ENCODE data around the gene HIVEP1.

Gene HIVEP1

DNA sequence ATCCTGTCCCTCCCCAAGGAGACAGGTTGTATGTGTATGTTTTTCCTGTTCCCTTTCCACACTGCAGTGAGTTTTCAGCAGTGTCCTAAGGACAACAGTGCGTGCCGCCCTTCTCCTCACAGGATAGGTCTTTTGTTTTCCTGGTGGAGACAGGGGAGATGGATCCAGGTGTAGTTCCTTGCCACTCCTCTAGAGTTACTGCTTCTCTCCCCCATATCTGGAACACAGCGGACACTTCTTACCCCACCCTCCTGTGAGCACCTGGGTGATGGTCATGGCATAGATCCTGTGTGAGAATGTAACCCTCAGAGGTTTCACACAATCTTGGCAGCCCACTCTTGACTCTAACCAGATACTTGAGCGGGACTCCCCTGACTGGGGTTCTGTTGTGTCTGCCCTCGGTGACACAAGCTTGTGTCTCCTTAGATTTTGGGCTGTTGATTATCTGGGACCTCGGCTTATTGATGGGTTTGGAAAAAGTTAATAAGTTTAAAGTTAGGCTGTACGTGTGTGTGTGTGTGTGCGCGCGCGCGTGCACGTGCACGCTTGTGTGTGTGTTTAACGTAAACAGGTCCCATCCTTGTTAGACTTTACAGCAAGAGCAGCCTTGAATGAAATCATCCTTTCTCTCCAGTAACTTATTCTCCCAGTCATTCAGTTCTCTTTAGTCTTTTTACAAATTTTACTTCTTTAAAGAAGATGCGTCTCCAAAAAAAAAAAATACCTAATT is 146.7 kb downstream of the HIVEP1 start:
- Histone ChIP-seq H3K9me3 (ENCODE audit: insufficient read depth, low read length) (no peaks in the 10 kb centered on the region), H3K4me1 (ENCODE audit: insufficient read depth, insufficient read length) (no peaks in the 10 kb centered on the region), H3K27me3 (ENCODE audit: insufficient read depth, insufficient read length) (no peaks in the 10 kb centered on the region), H3K36me3 (ENCODE audit: insufficient read depth, insufficient read length, low read length) (peaks cover 19% of the 10 kb centered on the region), H3K9ac (ENCODE audit: insufficient read length, low read depth) (no peak overlapping the region), H3K4me3 (ENCODE audit: insufficient read length, low read depth) (no peak overlapping the region)
- no peak for DNase-seq (ENCODE audit: low read depth, low spot score)
- TF ChIP-seq ZNF274 (IDR thresholded peaks at IDR 0.05; ENCODE audit: low read depth, low read length) (no peak), YY1 (IDR thresholded peaks at IDR 0.05; ENCODE audit: insufficient read depth, insufficient read length) (no peak), SUZ12 (IDR thresholded peaks at IDR 0.05; ENCODE audit: extremely low read depth, insufficient read depth, insufficient read length) (no peak)

DNA sequence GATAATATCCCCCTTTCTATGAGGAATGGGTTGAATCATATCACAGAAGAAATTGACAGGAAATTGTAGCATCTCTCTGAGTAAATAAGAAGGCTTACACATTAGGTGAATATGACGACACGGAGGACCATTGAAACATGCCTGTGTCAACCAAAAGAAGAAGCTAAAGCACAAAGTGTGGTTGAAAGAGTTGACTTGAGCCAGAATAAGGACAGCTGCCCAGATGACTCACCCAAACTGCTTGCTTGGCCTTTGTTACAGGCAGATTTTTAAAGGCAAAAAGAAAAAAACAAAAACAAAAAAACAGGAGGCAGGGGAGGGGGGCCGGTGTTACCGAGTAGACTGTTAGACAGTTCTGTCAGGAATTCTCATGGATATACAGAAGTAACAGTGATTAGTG is 148.2 kb downstream of the HIVEP1 start:
- no peaks in the 10 kb centered on the region for H3K9me3 ChIP-seq (ENCODE audit: insufficient read depth, low read length)
- no peak for TF ChIP-seq ZNF274 (IDR thresholded peaks at IDR 0.05; ENCODE audit: low read depth, low read length)
- no peak for DNase-seq (ENCODE audit: low read depth, low spot score)
- no peak overlapping the region for H3K4me3 ChIP-seq (ENCODE audit: insufficient read length, low read depth)
- H3K9ac ChIP-seq (ENCODE audit: insufficient read length, low read depth): no peak overlapping the region
- H3K27me3 ChIP-seq (ENCODE audit: insufficient read depth, insufficient read length): no peaks in the 10 kb centered on the region
- H3K4me1 ChIP-seq (ENCODE audit: insufficient read depth, insufficient read length): no peaks in the 10 kb centered on the region
- H3K36me3 ChIP-seq (ENCODE audit: insufficient read depth, insufficient read length, low read length): peaks cover 28% of the 10 kb centered on the region

DNA sequence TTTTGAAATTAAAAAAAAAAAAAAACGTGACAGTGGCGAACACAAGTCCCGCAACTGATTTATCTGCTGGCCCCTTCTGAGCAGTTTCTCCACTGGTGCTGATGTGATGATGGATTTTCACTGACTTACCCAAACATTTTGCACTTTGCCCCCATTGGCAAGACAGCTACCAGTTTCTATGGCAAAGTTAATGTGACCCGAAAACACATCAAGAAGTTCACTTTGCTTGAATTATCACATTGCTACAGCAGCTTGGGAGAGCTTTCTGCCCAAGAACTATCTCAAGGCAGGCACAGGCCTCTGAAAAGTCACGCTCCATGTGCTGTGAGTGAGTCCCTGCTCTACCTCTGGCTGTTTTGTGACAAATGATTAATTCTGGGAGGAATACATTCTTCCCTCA is 150.1 kb downstream of the HIVEP1 start:
- Histone ChIP-seq H3K36me3 (ENCODE audit: insufficient read depth, insufficient read length, low read length) (peaks cover 28% of the 10 kb centered on the region), H3K4me3 (ENCODE audit: insufficient read length, low read depth) (no peak overlapping the region), H3K9me3 (ENCODE audit: insufficient read depth, low read length) (no peaks in the 10 kb centered on the region), H3K4me1 (ENCODE audit: insufficient read depth, insufficient read length) (no peaks in the 10 kb centered on the region), H3K27me3 (ENCODE audit: insufficient read depth, insufficient read length) (no peaks in the 10 kb centered on the region), H3K9ac (ENCODE audit: insufficient read length, low read depth) (no peak overlapping the region)
- TF ChIP-seq SUZ12 (IDR thresholded peaks at IDR 0.05; ENCODE audit: extremely low read depth, insufficient read depth, insufficient read length) (no peak), YY1 (IDR thresholded peaks at IDR 0.05; ENCODE audit: insufficient read depth, insufficient read length) (no peak), ZNF274 (IDR thresholded peaks at IDR 0.05; ENCODE audit: low read depth, low read length) (no peak)
- no peak for DNase-seq (ENCODE audit: low read depth, low spot score)

DNA sequence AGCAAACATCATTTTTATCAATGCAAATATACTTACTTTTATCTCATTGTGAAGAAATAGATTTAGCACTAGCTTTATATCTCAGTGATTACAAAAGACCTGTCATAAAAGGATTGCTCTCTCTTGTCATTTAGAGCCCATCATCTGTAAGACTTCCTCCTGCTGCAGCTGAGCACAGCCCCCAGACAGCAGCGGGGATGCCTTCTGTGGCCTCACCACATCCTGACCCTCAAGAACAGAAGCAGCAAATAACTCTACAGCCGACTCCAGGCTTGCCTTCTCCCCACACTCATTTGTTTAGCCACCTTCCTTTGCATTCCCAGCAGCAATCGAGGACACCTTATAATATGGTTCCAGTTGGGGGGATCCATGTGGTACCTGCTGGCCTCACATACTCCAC is 151.0 kb downstream of the HIVEP1 start:
- Histone ChIP-seq H3K9me3 (ENCODE audit: insufficient read depth, low read length) (no peaks in the 10 kb centered on the region), H3K36me3 (ENCODE audit: insufficient read depth, insufficient read length, low read length) (peaks cover 28% of the 10 kb centered on the region), H3K4me1 (ENCODE audit: insufficient read depth, insufficient read length) (no peaks in the 10 kb centered on the region), H3K9ac (ENCODE audit: insufficient read length, low read depth) (no peak overlapping the region), H3K27me3 (ENCODE audit: insufficient read depth, insufficient read length) (no peaks in the 10 kb centered on the region), H3K4me3 (ENCODE audit: insufficient read length, low read depth) (no peak overlapping the region)
- TF ChIP-seq YY1 (IDR thresholded peaks at IDR 0.05; ENCODE audit: insufficient read depth, insufficient read length) (no peak), ZNF274 (IDR thresholded peaks at IDR 0.05; ENCODE audit: low read depth, low read length) (no peak), SUZ12 (IDR thresholded peaks at IDR 0.05; ENCODE audit: extremely low read depth, insufficient read depth, insufficient read length) (no peak)
- DNase-seq (ENCODE audit: low read depth, low spot score): no peak

DNA sequence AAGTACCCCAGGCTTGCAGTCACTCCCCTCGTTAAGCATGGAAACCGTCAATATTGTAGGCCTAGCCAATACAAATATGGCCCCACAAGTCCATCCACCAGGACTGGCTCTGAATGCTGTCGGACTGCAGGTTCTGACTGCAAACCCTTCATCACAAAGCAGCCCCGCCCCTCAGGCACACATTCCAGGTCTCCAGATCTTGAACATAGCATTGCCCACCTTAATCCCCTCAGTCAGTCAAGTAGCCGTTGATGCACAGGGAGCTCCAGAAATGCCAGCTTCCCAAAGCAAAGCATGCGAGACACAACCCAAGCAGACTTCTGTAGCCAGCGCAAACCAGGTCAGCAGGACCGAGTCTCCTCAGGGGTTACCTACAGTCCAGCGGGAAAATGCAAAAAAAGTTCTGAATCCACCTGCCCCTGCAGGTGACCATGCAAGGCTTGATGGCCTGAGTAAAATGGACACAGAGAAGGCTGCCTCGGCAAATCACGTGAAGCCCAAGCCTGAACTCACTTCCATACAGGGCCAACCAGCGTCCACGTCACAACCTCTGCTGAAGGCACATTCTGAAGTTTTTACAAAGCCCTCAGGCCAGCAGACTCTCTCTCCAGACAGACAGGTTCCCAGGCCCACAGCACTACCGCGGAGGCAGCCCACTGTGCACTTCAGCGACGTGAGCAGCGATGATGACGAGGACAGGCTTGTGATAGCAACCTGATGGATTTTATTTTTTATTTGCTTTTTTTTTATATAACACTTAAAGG is 151.8 kb downstream of the HIVEP1 start:
- H3K36me3 ChIP-seq (ENCODE audit: insufficient read depth, insufficient read length, low read length): peaks cover 28% of the 10 kb centered on the region
- no peak overlapping the region for H3K4me3 ChIP-seq (ENCODE audit: insufficient read length, low read depth)
- TF ChIP-seq ZNF274 (IDR thresholded peaks at IDR 0.05; ENCODE audit: low read depth, low read length) (no peak), YY1 (IDR thresholded peaks at IDR 0.05; ENCODE audit: insufficient read depth, insufficient read length) (no peak), SUZ12 (IDR thresholded peaks at IDR 0.05; ENCODE audit: extremely low read depth, insufficient read depth, insufficient read length) (no peak)
- no peak overlapping the region for H3K9ac ChIP-seq (ENCODE audit: insufficient read length, low read depth)
- no peaks in the 10 kb centered on the region for H3K9me3 ChIP-seq (ENCODE audit: insufficient read depth, low read length)
- no peaks in the 10 kb centered on the region for H3K27me3 ChIP-seq (ENCODE audit: insufficient read depth, insufficient read length)
- H3K4me1 ChIP-seq (ENCODE audit: insufficient read depth, insufficient read length): no peaks in the 10 kb centered on the region
- no peak for DNase-seq (ENCODE audit: low read depth, low spot score)

DNA sequence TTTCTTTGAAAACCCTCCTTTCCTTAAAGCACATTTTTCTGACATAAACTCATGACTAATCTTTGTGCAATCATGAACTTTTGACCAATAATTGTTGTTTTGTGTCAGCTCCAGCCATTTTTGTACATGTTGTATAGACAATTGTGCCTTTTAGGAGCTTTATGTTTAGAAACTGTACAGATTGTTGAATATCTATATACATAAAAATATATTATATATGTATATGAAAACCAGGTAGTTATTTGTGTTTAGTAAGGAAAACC is 152.3 kb downstream of the HIVEP1 start:
- no peak overlapping the region for H3K9ac ChIP-seq (ENCODE audit: insufficient read length, low read depth)
- H3K27me3 ChIP-seq (ENCODE audit: insufficient read depth, insufficient read length): no peaks in the 10 kb centered on the region
- no peak overlapping the region for H3K4me3 ChIP-seq (ENCODE audit: insufficient read length, low read depth)
- no peaks in the 10 kb centered on the region for H3K9me3 ChIP-seq (ENCODE audit: insufficient read depth, low read length)
- no peak for DNase-seq (ENCODE audit: low read depth, low spot score)
- TF ChIP-seq YY1 (IDR thresholded peaks at IDR 0.05; ENCODE audit: insufficient read depth, insufficient read length) (no peak), SUZ12 (IDR thresholded peaks at IDR 0.05; ENCODE audit: extremely low read depth, insufficient read depth, insufficient read length) (no peak), ZNF274 (IDR thresholded peaks at IDR 0.05; ENCODE audit: low read depth, low read length) (no peak)
- no peaks in the 10 kb centered on the region for H3K4me1 ChIP-seq (ENCODE audit: insufficient read depth, insufficient read length)
- peaks cover 28% of the 10 kb centered on the region for H3K36me3 ChIP-seq (ENCODE audit: insufficient read depth, insufficient read length, low read length)

DNA sequence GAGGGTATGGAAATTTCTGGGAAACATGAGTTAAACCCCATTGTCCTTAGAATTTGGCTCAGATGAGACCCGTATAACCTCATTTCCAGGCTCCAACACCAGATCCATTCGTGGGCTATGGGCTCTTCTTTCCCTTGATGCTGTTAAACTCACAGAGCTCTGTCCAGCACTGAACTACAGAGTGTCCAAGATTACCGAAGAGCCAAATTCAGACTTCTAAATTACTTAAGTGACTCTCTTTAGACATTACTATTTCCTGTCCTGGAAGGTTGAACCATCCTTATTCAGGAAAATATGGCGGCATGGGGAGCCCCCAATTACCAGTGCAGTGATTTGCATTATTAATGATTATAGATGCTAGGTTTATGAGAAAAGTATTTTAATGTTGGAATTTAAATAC is 153.2 kb downstream of the HIVEP1 start:
- Histone ChIP-seq H3K36me3 (ENCODE audit: insufficient read depth, insufficient read length, low read length) (peaks cover 28% of the 10 kb centered on the region), H3K9ac (ENCODE audit: insufficient read length, low read depth) (no peak overlapping the region), H3K4me3 (ENCODE audit: insufficient read length, low read depth) (no peak overlapping the region), H3K9me3 (ENCODE audit: insufficient read depth, low read length) (no peaks in the 10 kb centered on the region), H3K27me3 (ENCODE audit: insufficient read depth, insufficient read length) (no peaks in the 10 kb centered on the region), H3K4me1 (ENCODE audit: insufficient read depth, insufficient read length) (no peaks in the 10 kb centered on the region)
- TF ChIP-seq YY1 (IDR thresholded peaks at IDR 0.05; ENCODE audit: insufficient read depth, insufficient read length) (no peak), ZNF274 (IDR thresholded peaks at IDR 0.05; ENCODE audit: low read depth, low read length) (no peak), SUZ12 (IDR thresholded peaks at IDR 0.05; ENCODE audit: extremely low read depth, insufficient read depth, insufficient read length) (no peak)
- DNase-seq (ENCODE audit: low read depth, low spot score): no peak
